ENCODE data around the gene TRMT44. TPM values are rescaled to one million over a fixed set of nuclear protein-coding genes. Genes with fewer than 3 reads are reported as not detected.

The TRMT44 gene
- polyA plus RNA-seq, 4 donors, result 13.1 to 21.8 (median 18.0) TPM

Other genes starting within 250 kb of the TRMT44 start
- 10 to 100 TPM; 19.1 to 36.1 (median 26.5) TPM for gene SH3TC1, start 241.5 kb upstream of the TRMT44 start, polyA plus RNA-seq (ENCODE audit: insufficient read length in 4 of 4)
- gene HTRA3, start 171.0 kb upstream of the TRMT44 start, polyA plus RNA-seq (ENCODE audit: insufficient read length in 4 of 4), result 10 to 100 TPM in 2 of 4 donors, 1 to 10 TPM in 2; 8.2 to 16.7 (median 10.7) TPM
- 10 to 100 TPM; 15.4 to 19.2 (median 16.5) TPM for gene ACOX3, start 54 bp upstream of the TRMT44 start, polyA plus RNA-seq (ENCODE audit: insufficient read length in 4 of 4)
- gene GPR78, start 139.6 kb downstream of the TRMT44 start, polyA plus RNA-seq (ENCODE audit: insufficient read length in 4 of 4), result 1 to 10 TPM in 2 of 4 donors, under 1 TPM in 2; 0.32 to 1.8 (median 1.1) TPM
- gene CPZ, start 152.0 kb downstream of the TRMT44 start, polyA plus RNA-seq (ENCODE audit: insufficient read length in 4 of 4), result 10 to 100 TPM; 21.5 to 29.1 (median 25.0) TPM

Data from left renal cortex interstitium (tissue), 4 donors.